NCI-H2196 (cell line): ENCODE results near the gene LIX1L.

Experiments used
- DNase-seq: peaks from one replicate; lab custom pipeline; 2025; ENCODE audit not compliant: unreplicated experiment; lab: John Stamatoyannopoulos, UW

Gene LIX1L

DNA sequence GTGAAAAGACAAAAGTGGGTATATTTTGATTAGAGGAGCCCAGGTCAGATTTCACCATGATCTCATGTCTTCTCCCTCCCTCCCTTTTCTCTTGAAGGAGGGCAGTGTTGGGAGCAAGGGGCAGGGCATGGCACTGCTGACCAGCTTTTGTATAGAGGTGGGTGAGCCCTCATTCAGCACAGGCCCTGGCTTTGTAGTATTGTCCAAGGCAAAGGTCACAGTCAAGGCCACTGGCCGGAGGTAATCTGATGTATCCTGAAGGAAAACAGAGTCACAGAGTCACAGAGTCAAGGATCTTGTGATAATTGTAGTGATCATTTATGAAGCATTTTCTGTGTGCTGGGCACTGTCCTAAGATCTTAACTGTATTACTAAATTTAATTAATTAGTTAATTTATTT, 59.8 kb downstream of the LIX1L start:
- DNase-seq, result no peak

DNA sequence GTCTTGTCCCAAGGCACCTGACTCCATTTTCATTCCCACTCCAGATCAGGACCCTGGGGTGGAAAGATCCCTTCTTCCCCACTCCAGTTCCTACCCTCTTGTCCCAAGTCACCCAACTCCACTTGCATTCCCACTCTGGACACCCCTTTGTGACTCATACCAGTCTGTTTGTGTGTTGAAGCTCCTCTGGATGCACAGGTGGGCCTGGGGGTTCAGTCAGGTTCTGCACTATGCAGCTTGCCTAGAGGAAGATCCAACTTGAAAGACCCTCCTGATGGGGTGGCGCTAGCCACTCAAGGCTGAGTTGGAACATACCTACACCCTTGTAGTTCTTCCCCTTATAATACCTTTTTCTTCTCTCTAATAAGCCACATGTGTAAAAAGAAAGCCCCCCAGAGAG, 62.3 kb downstream of the LIX1L start:
- DNase-seq, result no peak

DNA sequence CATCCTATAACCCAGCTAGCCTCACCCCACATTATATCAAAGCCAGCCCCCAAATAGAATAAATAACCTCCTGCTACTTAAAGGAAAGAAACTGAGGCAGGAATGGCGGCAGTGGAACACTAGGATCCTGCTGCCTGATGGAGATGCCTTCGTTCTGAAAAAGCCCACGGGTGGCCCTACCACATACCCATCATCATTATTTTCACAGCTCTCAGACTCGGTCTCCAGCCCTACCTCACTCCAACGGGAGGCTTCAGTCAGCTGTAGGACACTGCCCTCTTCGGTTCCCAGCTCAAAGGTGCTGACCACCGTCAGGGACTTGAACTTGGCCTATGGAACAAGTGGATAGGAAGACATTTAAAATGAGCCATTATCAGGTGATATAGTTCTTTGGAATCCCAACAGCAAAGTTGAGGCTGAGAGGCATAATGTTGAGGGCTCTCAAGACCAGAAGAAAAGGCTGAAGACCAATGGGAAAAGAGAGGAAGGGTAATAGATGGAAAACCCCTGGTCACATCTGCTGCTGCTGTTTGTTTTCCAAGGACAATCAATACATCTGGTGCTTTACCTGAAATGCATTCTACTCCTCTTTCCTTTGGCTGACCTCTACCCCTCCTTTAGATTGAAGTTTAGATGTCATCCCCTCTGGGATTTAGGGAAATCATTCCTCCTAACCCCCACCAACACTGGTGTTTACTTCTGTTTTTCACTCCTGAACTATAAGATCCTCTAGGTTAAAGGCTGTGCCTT, 64.3 kb downstream of the LIX1L start:
- DNase-seq, result no peak

DNA sequence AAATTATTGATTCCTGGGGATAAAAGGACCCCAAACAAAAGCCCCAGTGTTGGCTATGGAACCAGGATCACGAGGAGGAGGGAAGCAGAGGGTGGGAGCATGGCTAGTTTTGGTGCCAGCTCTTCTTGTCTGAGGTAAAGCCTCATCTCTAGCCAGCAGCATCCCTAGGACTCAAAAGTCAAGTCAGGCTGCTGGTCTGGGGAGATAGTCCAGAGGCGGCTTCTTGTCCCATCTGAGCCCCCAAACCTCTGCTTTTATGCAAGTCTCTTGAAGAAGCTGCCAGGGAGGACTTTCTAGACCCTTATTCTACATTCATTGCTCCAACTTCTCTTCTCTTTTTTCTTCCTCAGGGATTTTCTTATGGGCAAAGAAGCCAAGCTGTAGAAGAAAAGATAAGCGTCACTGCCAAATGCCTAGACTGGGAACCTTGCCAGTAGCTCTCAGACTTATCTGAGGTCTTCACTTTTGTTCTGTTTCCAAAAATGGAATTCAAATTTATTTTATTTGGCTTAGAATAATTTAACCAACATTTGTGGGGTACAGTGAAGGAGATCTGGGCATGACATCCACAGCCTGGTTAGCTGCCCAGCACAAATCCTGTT, 65.2 kb downstream of the LIX1L start:
- peak; percentile 62 for DNase-seq

- peak; percentile 96 for DNase-seq
These were observed 66.0 kb downstream of the LIX1L start for GRCh38 chr1:145891587-145892485.

DNA sequence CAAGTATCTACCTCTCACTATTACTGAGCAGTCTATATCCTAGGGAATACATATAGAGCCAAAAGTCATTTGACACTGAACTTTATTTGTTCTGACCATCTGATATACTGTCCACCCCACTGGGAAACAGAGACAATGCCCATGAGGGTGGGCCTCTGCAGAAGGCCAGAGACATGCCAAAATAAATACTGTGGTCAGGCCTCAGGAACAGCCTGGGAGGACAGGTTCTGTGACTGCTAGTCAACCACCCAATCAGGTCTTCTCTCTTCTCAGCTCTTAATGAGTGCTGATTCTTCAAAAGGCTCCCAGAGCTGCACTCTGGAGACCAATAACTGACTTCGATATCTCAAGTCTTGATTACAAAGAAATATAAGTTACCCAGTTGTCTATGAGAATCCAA, 66.7 kb downstream of the LIX1L start:
- DNase-seq, result peak; percentile 73

- DNase-seq, result no peak
These were observed 68.1 kb downstream of the LIX1L start for GRCh38 chr1:145889722-145890121.

GRCh38 chr1:145887631-145888030, 70.2 kb downstream of the LIX1L start:
- DNase-seq, result no peak

DNA sequence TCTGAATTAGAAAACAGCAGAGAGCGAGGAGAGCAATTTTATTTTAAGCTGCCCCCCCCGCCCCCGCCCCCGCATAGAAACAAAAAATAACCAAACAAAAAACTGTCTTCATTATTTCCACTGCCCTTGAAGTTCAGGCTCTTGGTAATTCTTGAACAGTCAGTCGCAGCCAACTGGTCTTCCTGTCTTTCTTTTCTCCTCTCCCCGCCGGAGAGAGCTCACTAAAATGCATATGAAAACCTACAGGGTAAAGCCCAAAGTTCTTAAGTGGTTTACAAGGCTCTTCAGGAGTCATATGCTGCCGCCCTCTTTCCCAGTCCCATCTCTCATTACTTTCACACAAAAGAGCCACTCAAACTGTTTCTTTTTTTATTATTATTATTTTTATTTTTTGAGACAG, 71.0 kb downstream of the LIX1L start:
- no peak for DNase-seq

- no peak for DNase-seq
These were observed 71.4 kb downstream of the LIX1L start for GRCh38 chr1:145886390-145886789.

DNA sequence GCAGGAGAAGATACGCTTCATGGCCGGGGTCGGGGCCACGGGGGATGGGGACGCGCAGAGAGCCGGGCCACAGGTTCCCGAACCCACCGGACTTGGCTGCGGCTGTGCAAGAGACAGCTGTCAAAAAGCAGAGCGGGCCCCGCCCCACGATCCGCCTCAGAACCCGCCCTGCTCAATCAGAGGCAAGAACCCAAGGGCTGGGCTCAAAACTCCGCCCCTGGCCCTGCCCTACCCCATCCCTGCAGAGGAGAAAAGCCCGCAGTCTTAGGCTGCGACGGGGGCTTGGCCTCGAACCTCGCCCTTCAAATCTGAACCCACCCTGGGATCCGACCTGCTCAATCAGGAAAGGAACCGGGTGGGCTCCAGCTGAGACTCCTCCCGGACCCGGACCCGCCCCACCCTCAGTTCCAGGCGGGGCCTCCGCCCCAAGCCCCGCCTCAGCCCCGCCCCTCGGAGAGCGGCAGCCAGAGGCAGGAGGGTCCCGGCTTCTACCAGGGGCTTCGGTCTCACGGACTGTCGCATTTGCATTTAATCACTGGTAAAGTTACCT, 72.0 kb downstream of the LIX1L start, which contains the start of gene ANKRD35:
ANKRD35 (minus strand) TSS at position 129 of the 550 bp plus-strand sequence; CDS start at position 21, 108 bp downstream.
- DNase-seq, result peak; percentile 90

DNA sequence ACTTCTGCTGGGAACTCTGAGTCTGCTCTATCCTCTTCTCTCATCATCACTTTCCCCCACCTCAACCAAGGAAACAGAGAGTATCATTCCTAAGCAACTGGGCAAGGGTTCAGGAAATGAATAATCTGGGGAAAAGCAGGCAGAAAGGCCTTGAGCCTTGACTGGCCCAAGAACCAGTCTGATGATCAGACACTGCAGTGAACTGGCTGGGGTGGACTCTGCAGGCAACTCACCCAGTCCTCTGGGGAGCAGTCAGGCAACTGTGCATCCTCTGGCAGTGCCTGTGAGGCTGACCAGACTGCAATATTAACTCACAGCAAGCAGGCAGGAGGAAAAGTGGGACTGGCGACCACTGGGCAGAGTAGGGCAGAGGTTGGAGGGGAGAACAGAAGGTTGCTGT, 73.1 kb downstream of the LIX1L start:
- no peak for DNase-seq
